Measurements from ENCODE around the gene WFDC6.

GRCh38 chr20:45487231-45487635 is 52.0 kb downstream of the WFDC6 start:
- no peak for TF ChIP-seq POLR2A (IDR thresholded peaks at IDR 0.05)
- TF ChIP-seq CTCF (IDR thresholded peaks at IDR 0.05): no peak
